Kidney glomerular epithelial cell (primary cell): ENCODE measurements around the gene LYL1.

ENCODE experiments used
- DNase-seq: peaks from one replicate; lab custom pipeline; 2025; lab: John Stamatoyannopoulos, UW

The LYL1 gene

GRCh38 chr19:13092606-13093235 is 9.9 kb downstream of the LYL1 start:
- DNase-seq = no peak

GRCh38 chr19:13092158-13092543 is 10.5 kb downstream of the LYL1 start:
- no peak for DNase-seq

GRCh38 chr19:13091400-13092157 is 11.1 kb downstream of the LYL1 start:
- DNase-seq = peak; percentile 52

- DNase-seq = no peak
These were observed 12.0 kb downstream of the LYL1 start for GRCh38 chr19:13090511-13091231.

- no peak for DNase-seq
These were observed 12.7 kb downstream of the LYL1 start for GRCh38 chr19:13089857-13090507.

GRCh38 chr19:13089139-13089856 is 13.4 kb downstream of the LYL1 start:
- DNase-seq = no peak

GRCh38 chr19:13087795-13088537 is 14.7 kb downstream of the LYL1 start:
- no peak for DNase-seq

GRCh38 chr19:13087295-13087694 is 15.4 kb downstream of the LYL1 start:
- DNase-seq = no peak

- no peak for DNase-seq
These were observed 16.3 kb downstream of the LYL1 start for GRCh38 chr19:13086341-13086740.

GRCh38 chr19:13085666-13086065 is 17.0 kb downstream of the LYL1 start:
- DNase-seq = no peak

- no peak for DNase-seq
These were observed 19.0 kb downstream of the LYL1 start for GRCh38 chr19:13083627-13084026.

GRCh38 chr19:13083008-13083404 is 19.7 kb downstream of the LYL1 start:
- DNase-seq = no peak

- no peak for DNase-seq
These were observed 20.3 kb downstream of the LYL1 start for GRCh38 chr19:13082192-13083007.

- DNase-seq = no peak
These were observed 23.1 kb downstream of the LYL1 start for GRCh38 chr19:13079542-13079986.

GRCh38 chr19:13078897-13079541 is 23.6 kb downstream of the LYL1 start:
- no peak for DNase-seq

- no peak for DNase-seq
These were observed 24.3 kb downstream of the LYL1 start for GRCh38 chr19:13078381-13078780.

GRCh38 chr19:13077240-13077639 is 25.4 kb downstream of the LYL1 start:
- DNase-seq = no peak

GRCh38 chr19:13076787-13077186 is 25.9 kb downstream of the LYL1 start:
- DNase-seq = no peak

GRCh38 chr19:13076320-13076719 is 26.3 kb downstream of the LYL1 start:
- no peak for DNase-seq

GRCh38 chr19:13074378-13074777 is 28.3 kb downstream of the LYL1 start:
- DNase-seq = no peak
